T-helper 2 cell treated with Interferon-gamma antibody and Interleukin-4, amounts not matched to agents 5 μg/mL and 100 μg/mL, for 36 hours (primary cell): ENCODE measurements around the gene PDE10A.

Experiments used
- DNase-seq: peaks from one replicate; pipeline ENCODE4 v3.0.0; 2021; ENCODE audit warnings: low spot score
- H3K27ac Mint-ChIP-seq: one replicate; pipeline ENCODE4 v1.8.0; 2021; ENCODE audit warnings: mild to moderate bottlenecking, mixed read lengths
- H3K27me3 Mint-ChIP-seq: one replicate; pipeline ENCODE4 v1.8.0; 2021; ENCODE audit warnings: low read depth, mixed read lengths
- H3K36me3 Mint-ChIP-seq: one replicate; pipeline ENCODE4 v1.8.0; 2021; ENCODE audit warnings: low read depth, mixed read lengths
- H3K4me1 Mint-ChIP-seq: one replicate; pipeline ENCODE4 v1.8.0; 2021; ENCODE audit warnings: low read depth, mixed read lengths
- H3K4me3 Mint-ChIP-seq: one replicate; pipeline ENCODE4 v1.8.0; 2022; ENCODE audit warnings: mild to moderate bottlenecking, moderate library complexity, mixed read lengths
- H3K9me3 Mint-ChIP-seq: one replicate; pipeline ENCODE4 v1.8.0; 2021; ENCODE audit warnings: mixed read lengths

Gene PDE10A

GRCh38 chr6:165665384-165665672 is 2.3 kb upstream of the PDE10A start:
- peaks cover 2% of the 10 kb centered on the region for H3K4me1 Mint-ChIP-seq
- no peak overlapping the region for H3K4me3 Mint-ChIP-seq
- H3K36me3 Mint-ChIP-seq = no peaks in the 10 kb centered on the region
- H3K9me3 Mint-ChIP-seq = no peaks in the 10 kb centered on the region
- peaks cover 44% of the 10 kb centered on the region for H3K27me3 Mint-ChIP-seq
- DNase-seq = no peak
- no peak overlapping the region for H3K27ac Mint-ChIP-seq

- no peak overlapping the region for H3K4me3 Mint-ChIP-seq
- H3K9me3 Mint-ChIP-seq = no peaks in the 10 kb centered on the region
- no peaks in the 10 kb centered on the region for H3K36me3 Mint-ChIP-seq
- peaks cover 49% of the 10 kb centered on the region for H3K27me3 Mint-ChIP-seq
- DNase-seq = no peak
- peaks cover 2% of the 10 kb centered on the region for H3K4me1 Mint-ChIP-seq
- no peak overlapping the region for H3K27ac Mint-ChIP-seq
Measured at GRCh38 chr6:165664559-165665383, 1.7 kb upstream of the PDE10A start.

- H3K27me3 Mint-ChIP-seq = peaks cover 57% of the 10 kb centered on the region
- DNase-seq = no peak
- peak overlapping the region; percentile 34 for H3K4me3 Mint-ChIP-seq
- H3K27ac Mint-ChIP-seq = peak overlapping the region; percentile 65
- H3K4me1 Mint-ChIP-seq = peaks cover 2% of the 10 kb centered on the region
- H3K9me3 Mint-ChIP-seq = no peaks in the 10 kb centered on the region
- H3K36me3 Mint-ChIP-seq = no peaks in the 10 kb centered on the region
Measured at GRCh38 chr6:165663736-165664558, 906 bp upstream of the PDE10A start.

- Mint-ChIP-seq H3K9me3 (no peaks in the 10 kb centered on the region), H3K36me3 (no peaks in the 10 kb centered on the region), H3K4me1 (peaks cover 2% of the 10 kb centered on the region), H3K27ac (peak overlapping the region; percentile 15), H3K4me3 (peak overlapping the region; percentile 34), H3K27me3 (peaks cover 60% of the 10 kb centered on the region)
- no peak for DNase-seq
Measured at GRCh38 chr6:165663377-165663735, 315 bp upstream of the PDE10A start.

GRCh38 chr6:165662041-165662748 is 846 bp downstream of the PDE10A start:
- Mint-ChIP-seq H3K27me3 (peaks cover 64% of the 10 kb centered on the region), H3K27ac (no peak overlapping the region), H3K4me3 (no peak overlapping the region), H3K9me3 (no peaks in the 10 kb centered on the region), H3K4me1 (peaks cover 2% of the 10 kb centered on the region), H3K36me3 (no peaks in the 10 kb centered on the region)
- DNase-seq = no peak

- Mint-ChIP-seq H3K9me3 (no peaks in the 10 kb centered on the region), H3K27ac (no peak overlapping the region), H3K4me1 (peaks cover 2% of the 10 kb centered on the region), H3K36me3 (no peaks in the 10 kb centered on the region), H3K27me3 (peaks cover 61% of the 10 kb centered on the region), H3K4me3 (no peak overlapping the region)
- no peak for DNase-seq
Measured at GRCh38 chr6:165661664-165662025, 1.4 kb downstream of the PDE10A start.

- H3K27ac Mint-ChIP-seq = no peak overlapping the region
- H3K27me3 Mint-ChIP-seq = peaks cover 56% of the 10 kb centered on the region
- DNase-seq = no peak
- H3K36me3 Mint-ChIP-seq = no peaks in the 10 kb centered on the region
- no peaks in the 10 kb centered on the region for H3K9me3 Mint-ChIP-seq
- peaks cover 2% of the 10 kb centered on the region for H3K4me1 Mint-ChIP-seq
- no peak overlapping the region for H3K4me3 Mint-ChIP-seq
Measured at GRCh38 chr6:165660857-165661663, 2.0 kb downstream of the PDE10A start.

GRCh38 chr6:165659945-165660856 is 2.8 kb downstream of the PDE10A start:
- Mint-ChIP-seq H3K4me3 (no peak overlapping the region), H3K27ac (no peak overlapping the region), H3K9me3 (no peaks in the 10 kb centered on the region), H3K36me3 (no peaks in the 10 kb centered on the region), H3K4me1 (peaks cover 2% of the 10 kb centered on the region), H3K27me3 (peaks cover 48% of the 10 kb centered on the region)
- no peak for DNase-seq

GRCh38 chr6:165658395-165659058 is 4.5 kb downstream of the PDE10A start:
- Mint-ChIP-seq H3K4me3 (no peak overlapping the region), H3K4me1 (no peaks in the 10 kb centered on the region), H3K36me3 (no peaks in the 10 kb centered on the region), H3K9me3 (no peaks in the 10 kb centered on the region), H3K27ac (no peak overlapping the region), H3K27me3 (peaks cover 31% of the 10 kb centered on the region)
- DNase-seq = no peak

- peaks cover 28% of the 10 kb centered on the region for H3K27me3 Mint-ChIP-seq
- H3K27ac Mint-ChIP-seq = no peak overlapping the region
- H3K36me3 Mint-ChIP-seq = no peaks in the 10 kb centered on the region
- no peak for DNase-seq
- no peaks in the 10 kb centered on the region for H3K4me1 Mint-ChIP-seq
- no peak overlapping the region for H3K4me3 Mint-ChIP-seq
- no peaks in the 10 kb centered on the region for H3K9me3 Mint-ChIP-seq
Measured at GRCh38 chr6:165657325-165657680, 5.7 kb downstream of the PDE10A start.

- no peak for DNase-seq
- no peak overlapping the region for H3K4me3 Mint-ChIP-seq
- no peaks in the 10 kb centered on the region for H3K4me1 Mint-ChIP-seq
- no peak overlapping the region for H3K27ac Mint-ChIP-seq
- H3K9me3 Mint-ChIP-seq = no peaks in the 10 kb centered on the region
- H3K36me3 Mint-ChIP-seq = no peaks in the 10 kb centered on the region
- H3K27me3 Mint-ChIP-seq = peaks cover 26% of the 10 kb centered on the region
Measured at GRCh38 chr6:165656581-165657324, 6.3 kb downstream of the PDE10A start.

GRCh38 chr6:165655191-165655590 is 7.8 kb downstream of the PDE10A start:
- DNase-seq = no peak
- Mint-ChIP-seq H3K27ac (no peak overlapping the region), H3K36me3 (no peaks in the 10 kb centered on the region), H3K9me3 (no peaks in the 10 kb centered on the region), H3K4me3 (no peak overlapping the region), H3K4me1 (no peaks in the 10 kb centered on the region), H3K27me3 (peaks cover 22% of the 10 kb centered on the region)
